Activated naive CD4-positive, alpha-beta T cell (primary cell): ENCODE results near the gene PTGER2.

Experiments used
- DNase-seq, 4 experiments: peaks; one replicate each; lab custom pipeline; 2025; lab: John Stamatoyannopoulos, UW

PTGER2 gene

GRCh38 chr14:52370406-52370935 lies 56.4 kb downstream of the PTGER2 start:
- no peak for DNase-seq

GRCh38 chr14:52377940-52378339 lies 63.8 kb downstream of the PTGER2 start:
- no peak for DNase-seq
